Sigmoid colon (tissue), 7 donors: ENCODE results near the gene LRRC49. TPM values are rescaled to one million over a fixed set of nuclear protein-coding genes. Genes with fewer than 3 reads are reported as not detected.

ENCODE experiments used
- DNase-seq: peaks from one replicate; pipeline ENCODE4 v3.0.0-alpha.2; 2019
- H3K27ac ChIP-seq, 4 donors: fragments of 200-600 bp; sonication (generic); one replicate each; pipeline ENCODE4 v1.5.1; 2016 to 2019; ENCODE audit warnings: mild to moderate bottlenecking in 1 of 4
- H3K27me3 ChIP-seq, 3 donors: fragments of 200-600 bp; sonication (generic); one replicate each; pipeline ENCODE4 v1.5.1; 2019; ENCODE audit warnings: mild to moderate bottlenecking in 1 of 3
- H3K36me3 ChIP-seq, 4 donors: fragments of 200-600 bp; sonication (generic); one replicate each; pipeline ENCODE4 v1.5.1; 2016 to 2019
- H3K4me1 ChIP-seq, 4 donors: fragments of 200-600 bp; sonication (generic); one replicate each; pipeline ENCODE4 v1.5.1; 2017 to 2019
- H3K4me3 ChIP-seq, 4 donors: fragments of 200-600 bp; sonication (generic); one replicate each; pipeline ENCODE4 v1.5.1; 2017 to 2019; ENCODE audit warnings: mild to moderate bottlenecking in 2 of 4, moderate library complexity in 1 of 4
- H3K9me3 ChIP-seq, 4 donors: fragments of 200-600 bp in 3 of 4; sonication (generic) in 3 of 4; one replicate each; pipeline versions ENCODE4 v1.5.1 to v1.6.1; 2013 to 2019
- EP300 ChIP-seq, 4 donors: sonication (generic); formaldehyde crosslinking; IDR thresholded peaks; one replicate each; pipeline ENCODE4 v1.6.1; 2017; ENCODE audit warnings: antibody characterized with exemption in 4 of 4
- POLR2A ChIP-seq, 2 donors: fragments of 450-650 bp; IDR thresholded peaks; one replicate each; pipeline ENCODE4 v1.6.1; 2016; ENCODE audit warnings: antibody characterized with exemption in 2 of 2, mild to moderate bottlenecking in 2 of 2, moderate library complexity in 2 of 2
- POLR2AphosphoS5 ChIP-seq, 4 donors: sonication (generic); formaldehyde crosslinking; IDR thresholded peaks; one replicate each; pipeline ENCODE4 v1.6.1; 2017; ENCODE audit warnings: antibody characterized with exemption in 4 of 4
- WGBS, 2 donors: extraction: QIAGEN DNeasy Blood & Tissue Kit; methylation state at CpG; one replicate each; pipeline ENCODE4 v1.1.7; 2013; 5-methylcytosine and 5-hydroxymethylcytosine counted together
- intact Hi-C: fragments of 100-400 bp; cut with DNase I; formaldehyde crosslinking; loops from one replicate; pipeline ENCODE4 v1.15.1; 2023
- polyA plus RNA-seq, 3 donors: library from polyadenylated mRNA; stranded (reverse); fragments of 200-250 nt; gene quantifications; one replicate each; pipeline ENCODE4 v1.2.3, GENCODE V29; 2013
- total RNA-seq, 4 donors: library from RNA; depleted of rRNA; stranded (reverse); fragments of >200 nt; gene quantifications; one replicate each; pipeline ENCODE4 v1.1.0, GENCODE V29; 2016
- TF ChIP-seq, protein P1 (sequence below), 4 experiments: fragments of 450-650 bp in 3 of 4; fragments of 200-600 bp in 1 of 4; IDR thresholded peaks; one replicate each; pipeline ENCODE4 v1.5.1; 2016 to 2019; ENCODE audit warnings: antibody characterized with exemption in 4 of 4, mild to moderate bottlenecking in 3 of 4, moderate library complexity in 2 of 4
- donor health status: healthy with polysubstance abuse.
- donor health status: Bipolar disorder and iron deficiency.
- donor health status: healthy.

Gene LRRC49
- total and polyA plus RNA-seq, 7 donors: 1.6 to 20.2 (median 10.3) TPM

DNA sequence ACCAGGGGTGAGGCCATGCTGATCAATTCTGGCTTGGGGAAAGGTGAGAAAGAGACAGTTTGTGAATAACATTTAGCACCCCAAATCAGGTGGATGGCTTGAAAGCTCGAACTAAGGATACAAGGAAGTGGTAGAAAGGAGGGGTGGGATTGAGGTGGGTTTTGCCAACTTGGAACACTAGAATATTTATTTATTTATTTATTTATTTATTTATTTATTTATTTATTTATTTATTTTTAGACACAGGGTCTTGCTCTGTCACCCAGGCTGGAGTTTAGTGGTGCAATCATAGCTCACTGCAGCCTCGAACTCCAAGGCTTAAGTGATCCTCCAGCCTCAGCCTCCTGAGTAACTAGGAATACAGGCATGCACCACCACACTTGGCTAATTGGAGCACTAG is 191.6 kb downstream of the LRRC49 start:
- peaks cover 0 to 3% (median 0%) of the 10 kb centered on the region in 3 donors for H3K27me3 ChIP-seq
- intact Hi-C loops: no loop called here
- H3K36me3 ChIP-seq: no peaks in the 10 kb centered on the region
- DNase-seq: no peak
- H3K4me3 ChIP-seq: no peak overlapping the region
- TF ChIP-seq, protein P1, sequence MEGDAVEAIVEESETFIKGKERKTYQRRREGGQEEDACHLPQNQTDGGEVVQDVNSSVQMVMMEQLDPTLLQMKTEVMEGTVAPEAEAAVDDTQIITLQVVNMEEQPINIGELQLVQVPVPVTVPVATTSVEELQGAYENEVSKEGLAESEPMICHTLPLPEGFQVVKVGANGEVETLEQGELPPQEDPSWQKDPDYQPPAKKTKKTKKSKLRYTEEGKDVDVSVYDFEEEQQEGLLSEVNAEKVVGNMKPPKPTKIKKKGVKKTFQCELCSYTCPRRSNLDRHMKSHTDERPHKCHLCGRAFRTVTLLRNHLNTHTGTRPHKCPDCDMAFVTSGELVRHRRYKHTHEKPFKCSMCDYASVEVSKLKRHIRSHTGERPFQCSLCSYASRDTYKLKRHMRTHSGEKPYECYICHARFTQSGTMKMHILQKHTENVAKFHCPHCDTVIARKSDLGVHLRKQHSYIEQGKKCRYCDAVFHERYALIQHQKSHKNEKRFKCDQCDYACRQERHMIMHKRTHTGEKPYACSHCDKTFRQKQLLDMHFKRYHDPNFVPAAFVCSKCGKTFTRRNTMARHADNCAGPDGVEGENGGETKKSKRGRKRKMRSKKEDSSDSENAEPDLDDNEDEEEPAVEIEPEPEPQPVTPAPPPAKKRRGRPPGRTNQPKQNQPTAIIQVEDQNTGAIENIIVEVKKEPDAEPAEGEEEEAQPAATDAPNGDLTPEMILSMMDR (IDR thresholded peaks at IDR 0.05): no peak
- TF ChIP-seq POLR2AphosphoS5 (IDR thresholded peaks at IDR 0.05) (no peak), POLR2A (IDR thresholded peaks at IDR 0.05) (no peak), EP300 (IDR thresholded peaks at IDR 0.05) (no peak)
- H3K27ac ChIP-seq: no peak overlapping the region
- WGBS, 2 donors: 91 to 96% methylated on average over 2 of the region's 2 CpGs
- H3K9me3 ChIP-seq: peaks cover 0 to 2% (median 0%) of the 10 kb centered on the region in 4 donors
- peaks cover 0 to 8% (median 3%) of the 10 kb centered on the region in 4 donors for H3K4me1 ChIP-seq

DNA sequence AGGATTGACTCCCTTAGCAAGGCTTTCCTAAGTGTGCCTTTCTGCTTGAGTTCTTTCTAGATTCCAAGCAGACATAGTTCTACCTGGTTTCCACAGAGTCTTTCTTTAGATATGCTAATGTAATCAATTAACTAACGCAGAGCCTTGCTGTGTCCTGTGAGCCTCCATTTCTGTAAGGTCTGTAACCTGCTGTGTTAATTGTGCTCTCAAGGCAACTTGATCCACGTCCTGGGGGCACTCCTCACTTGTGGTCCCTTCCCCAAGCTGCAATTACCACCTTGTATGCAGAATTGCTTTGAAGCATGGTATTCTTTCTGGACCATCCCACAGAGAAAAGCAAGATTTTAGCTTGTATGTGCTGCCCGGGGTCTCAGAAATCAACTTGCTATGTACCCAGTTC is 193.2 kb downstream of the LRRC49 start:
- TF ChIP-seq, protein P1 (IDR thresholded peaks at IDR 0.05): no peak
- no peak for TF ChIP-seq POLR2AphosphoS5 (IDR thresholded peaks at IDR 0.05)
- no peak for TF ChIP-seq POLR2A (IDR thresholded peaks at IDR 0.05)
- TF ChIP-seq EP300 (IDR thresholded peaks at IDR 0.05): no peak

DNA sequence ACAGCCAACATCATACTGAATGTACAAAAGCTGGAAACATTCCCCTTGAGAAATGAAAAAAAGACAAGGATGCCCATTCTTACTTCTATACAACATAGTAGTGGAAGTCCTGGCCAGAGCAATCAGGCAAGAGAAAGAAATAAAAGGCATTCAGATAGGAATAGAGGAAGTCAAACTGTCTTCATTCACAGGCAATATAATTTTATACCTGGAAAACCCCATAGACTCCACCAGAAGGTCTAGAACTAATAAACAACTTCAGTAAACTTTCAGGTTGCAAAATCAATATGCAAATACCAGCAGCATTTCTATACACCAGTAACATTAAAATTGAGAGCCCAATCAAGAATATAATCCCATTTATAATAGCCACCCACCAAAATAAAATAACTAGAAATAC is 195.5 kb downstream of the LRRC49 start:
- TF ChIP-seq, protein P1 (IDR thresholded peaks at IDR 0.05): no peak
- no peak for TF ChIP-seq POLR2AphosphoS5 (IDR thresholded peaks at IDR 0.05)
- no peak for TF ChIP-seq POLR2A (IDR thresholded peaks at IDR 0.05)
- TF ChIP-seq EP300 (IDR thresholded peaks at IDR 0.05): no peak
- Histone ChIP-seq H3K4me1 (peaks cover 0 to 1% (median under 1%) of the 10 kb centered on the region in 4 donors), H3K36me3 (no peaks in the 10 kb centered on the region), H3K4me3 (no peak overlapping the region), H3K9me3 (peaks cover 0 to 2% (median 0%) of the 10 kb centered on the region in 4 donors), H3K27ac (no peak overlapping the region), H3K27me3 (peaks cover 0 to 7% (median 0%) of the 10 kb centered on the region in 3 donors)
- DNase-seq: no peak
- intact Hi-C loops: no loop called here

More for the DNA sequence above, 193.2 kb downstream of the LRRC49 start:
- Histone ChIP-seq H3K27ac (no peak overlapping the region), H3K4me1 (peaks cover 0 to 8% (median 3%) of the 10 kb centered on the region in 4 donors), H3K9me3 (peaks cover 0 to 2% (median 0%) of the 10 kb centered on the region in 4 donors), H3K27me3 (peaks cover 0 to 3% (median 0%) of the 10 kb centered on the region in 3 donors), H3K4me3 (no peak overlapping the region), H3K36me3 (no peaks in the 10 kb centered on the region)
- 70 to 90% methylated on average over 3 of the region's 3 CpGs for WGBS, 2 donors
- intact Hi-C loops: no loop called here
- no peak for DNase-seq

DNA sequence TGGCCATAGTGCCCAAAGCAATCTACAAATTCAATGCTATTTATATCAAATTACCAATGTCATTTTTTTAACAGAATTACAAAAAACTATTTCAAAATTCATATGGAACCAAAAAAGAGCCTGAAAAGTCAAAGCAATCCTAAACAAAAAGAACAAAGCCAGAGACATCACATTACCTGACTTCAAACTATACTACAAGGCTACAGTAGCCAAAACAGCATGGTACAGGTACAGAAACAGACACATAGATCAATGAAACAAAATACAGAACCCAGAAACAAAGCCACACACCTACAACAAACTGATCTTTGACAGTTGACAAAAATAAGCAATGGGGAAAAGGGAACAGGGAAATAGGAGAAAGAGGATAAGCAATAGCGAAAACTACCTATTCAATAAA is 196.1 kb downstream of the LRRC49 start:
- H3K4me3 ChIP-seq: no peak overlapping the region
- TF ChIP-seq POLR2A (IDR thresholded peaks at IDR 0.05) (no peak), EP300 (IDR thresholded peaks at IDR 0.05) (no peak), POLR2AphosphoS5 (IDR thresholded peaks at IDR 0.05) (no peak)
- TF ChIP-seq, protein P1 (IDR thresholded peaks at IDR 0.05): no peak
- 98% methylated on average over 1 of the region's 1 CpG for WGBS, 2 donors
- H3K36me3 ChIP-seq: no peaks in the 10 kb centered on the region
- H3K27ac ChIP-seq: no peak overlapping the region
- no peak for DNase-seq
- intact Hi-C loops: no loop called here
- H3K9me3 ChIP-seq: peaks cover 0 to 2% (median 0%) of the 10 kb centered on the region in 4 donors
- no peaks in the 10 kb centered on the region for H3K4me1 ChIP-seq
- H3K27me3 ChIP-seq: peaks cover 0 to 7% (median 0%) of the 10 kb centered on the region in 3 donors

DNA sequence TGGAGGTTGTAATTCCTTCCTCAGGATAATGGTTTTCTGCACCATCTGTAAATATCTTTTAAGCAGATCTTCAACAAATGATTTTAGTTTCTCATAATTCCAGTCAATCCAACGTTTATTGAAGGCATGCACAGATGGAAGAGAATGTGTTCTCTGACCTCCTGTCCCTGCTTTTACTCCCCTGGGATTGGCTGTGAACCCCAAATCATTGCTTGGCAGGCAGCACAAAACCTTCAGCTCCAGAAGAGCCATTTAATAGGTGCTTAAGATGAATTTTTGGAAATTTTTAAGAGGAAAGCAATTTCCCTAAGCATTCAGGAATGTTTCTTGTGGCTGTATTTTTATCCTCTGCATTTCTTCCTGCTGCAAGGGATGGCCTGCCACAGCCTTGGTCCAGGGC is 197.2 kb downstream of the LRRC49 start:
- intact Hi-C loops: no loop called here
- 29 to 54% methylated on average over 1 of the region's 1 CpG for WGBS, 2 donors
- no peaks in the 10 kb centered on the region for H3K4me1 ChIP-seq
- peaks cover 0 to 6% (median 0%) of the 10 kb centered on the region in 3 donors for H3K27me3 ChIP-seq
- TF ChIP-seq POLR2A (IDR thresholded peaks at IDR 0.05) (no peak), POLR2AphosphoS5 (IDR thresholded peaks at IDR 0.05) (no peak), EP300 (IDR thresholded peaks at IDR 0.05) (no peak)
- TF ChIP-seq, protein P1 (IDR thresholded peaks at IDR 0.05): no peak
- DNase-seq: no peak
- no peak overlapping the region for H3K27ac ChIP-seq
- peaks cover 0 to 2% (median 0%) of the 10 kb centered on the region in 4 donors for H3K9me3 ChIP-seq
- H3K4me3 ChIP-seq: no peak overlapping the region
- no peaks in the 10 kb centered on the region for H3K36me3 ChIP-seq
